Activated CD4-positive, alpha-beta T cell treated with anti-CD3 and anti-CD28 coated beads for 4 hours (primary cell): Measurements from ENCODE around the gene POTEE.
"Not testable (repeated sequence)": the region's sequence is repeated elsewhere in the genome, so short reads cannot be mapped to it uniquely, and the experiment has no call there.

Experiments
- DNase-seq, 2 donors: peaks; one replicate each; pipeline ENCODE4 v3.0.0-alpha.2; 2020

POTEE gene

GRCh38 chr2:131209030-131209772 is at the start of gene POTEE:
POTEE (plus strand) TSS chr2:131209536; CDS start chr2:131218403, 8,867 bp downstream.
- DNase-seq: not testable (repeated sequence)

DNA sequence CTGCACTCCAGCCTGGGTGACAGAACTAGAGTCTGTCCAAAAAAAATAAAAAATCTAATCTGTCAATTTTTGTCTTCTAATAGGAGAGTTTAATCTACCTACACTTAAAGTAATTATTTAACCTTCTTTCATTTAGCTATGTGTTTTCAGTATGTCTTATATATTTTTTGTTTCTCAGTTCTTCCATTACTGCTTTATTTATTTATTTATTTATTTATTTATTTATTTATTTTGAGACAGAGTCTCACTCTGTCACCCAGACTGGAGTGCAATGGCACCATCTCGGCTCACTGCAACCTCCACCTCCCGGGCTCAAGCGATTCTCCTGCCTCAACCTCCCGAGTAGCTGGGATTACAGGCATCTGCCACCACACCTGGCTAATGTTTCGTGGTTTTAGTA is 43.8 kb upstream of the POTEE start:
- not testable (repeated sequence) for DNase-seq

GRCh38 chr2:131168538-131168937 is 40.8 kb upstream of the POTEE start:
- DNase-seq: no peak

DNA sequence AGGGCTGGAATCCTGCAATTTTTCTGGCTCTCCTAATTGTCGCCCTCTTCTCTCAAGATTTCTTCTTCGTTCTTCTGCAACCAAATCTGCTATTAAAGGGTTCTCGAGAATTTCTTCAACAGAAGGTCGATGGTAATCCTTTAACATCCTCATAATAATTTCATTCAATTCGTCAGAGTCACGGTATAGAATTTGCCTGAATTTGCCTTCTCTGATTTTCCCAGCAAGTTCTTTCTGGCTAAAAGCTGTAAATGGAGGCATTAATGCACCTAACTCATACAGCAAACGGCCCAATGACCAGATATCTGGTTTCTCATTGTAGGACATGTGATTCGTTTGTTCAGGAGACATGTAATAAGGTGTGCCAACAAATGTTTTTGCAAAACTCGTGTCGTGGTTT is 31.3 kb upstream of the POTEE start:
- not testable (repeated sequence) for DNase-seq

GRCh38 chr2:131178721-131179418 is 30.5 kb upstream of the POTEE start:
- not testable (repeated sequence) for DNase-seq

GRCh38 chr2:131181451-131181850 is 27.9 kb upstream of the POTEE start:
- not testable (repeated sequence) for DNase-seq

- DNase-seq: not testable (repeated sequence)
Observed at GRCh38 chr2:131193421-131193820, 15.9 kb upstream of the POTEE start.

DNA sequence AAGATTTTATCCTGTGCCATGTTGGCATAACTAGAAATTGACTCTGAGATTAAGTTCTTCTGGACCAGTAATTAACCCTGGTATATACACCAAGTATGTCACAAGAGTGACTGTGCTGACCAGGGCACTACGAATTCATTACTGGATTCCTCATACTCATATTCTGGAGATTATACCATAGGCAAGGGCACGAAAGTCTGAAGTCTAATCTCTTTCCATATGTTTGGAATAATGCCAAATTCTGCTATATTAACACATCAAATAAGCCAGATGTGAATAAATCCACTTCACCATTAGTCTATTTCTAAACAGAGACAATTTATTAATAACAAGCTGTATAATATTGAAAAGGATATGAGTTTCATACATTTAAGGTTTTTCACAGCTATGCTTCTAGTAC is 13.2 kb upstream of the POTEE start:
- not testable (repeated sequence) for DNase-seq

DNA sequence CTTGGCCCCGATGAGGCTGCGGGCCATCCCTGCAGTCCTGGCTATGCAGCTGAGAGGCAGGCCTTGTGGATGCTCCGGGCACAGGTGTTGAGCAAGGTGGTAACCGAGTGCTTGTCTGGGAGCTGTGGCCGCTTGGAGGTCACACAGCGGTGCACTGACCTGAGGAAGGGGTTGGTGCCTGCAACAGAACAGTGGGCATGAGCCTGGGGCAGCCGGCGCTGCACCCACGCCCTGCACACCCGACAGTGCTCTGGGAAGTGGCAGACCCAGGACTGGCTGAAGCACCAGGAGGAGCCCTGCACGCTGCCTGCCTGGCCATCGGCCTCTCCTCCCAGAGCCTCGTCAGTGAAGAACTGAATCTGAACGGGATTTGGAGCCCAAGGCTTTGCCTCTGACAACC is 8.2 kb upstream of the POTEE start:
- DNase-seq: no peak

DNA sequence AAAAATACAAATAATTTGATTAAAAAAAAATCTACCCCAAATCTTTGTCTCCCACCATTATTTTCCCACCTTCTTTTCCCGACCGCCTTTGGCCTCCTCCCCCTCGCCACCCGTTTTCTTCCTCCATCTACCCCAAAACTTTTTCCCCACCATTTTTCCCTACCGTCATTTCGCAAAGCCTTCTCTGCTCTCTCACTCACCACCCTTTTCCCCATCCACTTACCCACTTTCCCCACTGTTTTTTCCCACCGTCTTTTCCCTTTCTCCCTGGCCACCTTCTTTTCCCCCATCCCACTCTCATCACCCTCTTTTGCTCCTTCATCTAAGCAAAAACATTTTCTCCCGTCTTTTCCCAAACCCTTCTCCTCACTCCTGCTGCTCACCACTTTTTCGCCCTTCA is 1.5 kb upstream of the POTEE start:
- DNase-seq: not testable (repeated sequence)

- not testable (repeated sequence) for DNase-seq
Observed at GRCh38 chr2:131209773-131210104, 403 bp downstream of the POTEE start.

DNA sequence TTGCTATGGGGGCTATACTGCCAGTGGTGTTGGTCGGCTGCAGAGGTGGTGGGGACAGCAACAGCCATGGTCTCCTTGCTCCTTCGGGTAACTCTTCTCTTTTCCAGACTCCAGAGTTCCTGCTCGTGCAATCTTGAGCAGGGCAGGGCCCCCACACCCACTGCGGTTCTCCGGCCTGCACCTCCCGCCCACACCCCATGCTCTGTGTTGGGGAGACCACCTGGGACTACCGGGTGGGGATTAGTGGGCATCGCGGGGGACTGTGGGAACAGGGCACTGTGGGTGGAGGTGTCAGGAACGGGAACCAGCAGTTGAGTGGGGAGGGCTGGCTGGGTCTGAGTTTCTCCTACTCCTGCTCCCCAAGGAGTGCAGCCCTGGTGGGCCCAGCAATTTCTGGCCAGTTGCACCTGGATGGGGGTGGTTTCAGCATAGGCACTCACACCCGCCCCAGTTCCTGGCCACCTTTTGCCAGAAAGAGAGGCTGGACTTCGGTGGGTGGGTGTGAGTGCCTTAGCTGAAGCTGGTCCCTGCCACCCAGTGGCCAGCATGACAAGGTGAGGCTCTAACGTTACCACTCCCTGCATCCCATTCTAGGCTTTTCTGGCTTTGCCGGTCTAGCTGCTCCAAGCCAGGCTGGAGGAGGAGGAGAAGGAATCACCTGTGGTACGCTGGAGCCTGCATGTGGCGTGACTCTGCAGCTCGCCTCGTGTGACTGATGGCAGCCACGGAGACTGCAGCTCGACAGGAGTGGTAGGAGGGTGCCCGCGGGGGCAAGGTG is 1.3 kb downstream of the POTEE start:
- not testable (repeated sequence) for DNase-seq

DNA sequence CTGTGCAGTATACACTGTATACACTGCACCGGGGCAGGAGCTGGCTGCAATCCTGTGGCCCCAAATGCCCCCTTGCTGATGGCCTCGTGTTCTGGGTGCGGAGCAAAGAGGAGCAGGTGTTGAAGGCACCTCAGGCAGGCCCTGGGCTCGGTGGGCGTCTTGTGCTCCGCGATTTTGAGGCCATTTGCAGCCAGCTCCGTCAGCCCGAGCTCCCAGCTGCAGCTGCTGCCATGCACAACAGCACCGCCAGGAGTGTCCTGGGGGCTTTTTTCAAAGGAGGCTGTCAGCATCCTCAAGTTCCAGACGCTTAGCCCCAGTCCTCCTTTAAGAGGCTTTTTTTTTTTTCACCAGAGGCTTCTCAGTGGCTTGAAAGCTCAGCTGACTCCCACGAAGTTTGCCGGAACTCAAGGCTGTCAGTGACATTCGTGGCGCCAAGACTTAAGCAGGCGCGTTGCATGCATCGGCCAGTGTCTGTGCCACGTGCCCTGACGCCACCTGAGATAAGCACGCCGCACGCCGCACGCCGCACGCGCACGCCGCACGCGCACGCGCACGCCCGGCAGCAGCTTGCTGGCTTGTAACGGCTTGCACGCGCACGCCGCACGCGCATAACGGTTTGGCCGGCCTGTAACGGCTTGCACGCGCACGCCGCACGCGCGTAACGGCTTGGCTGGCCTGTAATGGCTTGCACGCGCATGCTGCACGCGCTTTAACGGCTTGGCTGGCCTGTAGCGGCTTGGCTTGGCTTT is 8.1 kb downstream of the POTEE start:
- not testable (repeated sequence) for DNase-seq

DNA sequence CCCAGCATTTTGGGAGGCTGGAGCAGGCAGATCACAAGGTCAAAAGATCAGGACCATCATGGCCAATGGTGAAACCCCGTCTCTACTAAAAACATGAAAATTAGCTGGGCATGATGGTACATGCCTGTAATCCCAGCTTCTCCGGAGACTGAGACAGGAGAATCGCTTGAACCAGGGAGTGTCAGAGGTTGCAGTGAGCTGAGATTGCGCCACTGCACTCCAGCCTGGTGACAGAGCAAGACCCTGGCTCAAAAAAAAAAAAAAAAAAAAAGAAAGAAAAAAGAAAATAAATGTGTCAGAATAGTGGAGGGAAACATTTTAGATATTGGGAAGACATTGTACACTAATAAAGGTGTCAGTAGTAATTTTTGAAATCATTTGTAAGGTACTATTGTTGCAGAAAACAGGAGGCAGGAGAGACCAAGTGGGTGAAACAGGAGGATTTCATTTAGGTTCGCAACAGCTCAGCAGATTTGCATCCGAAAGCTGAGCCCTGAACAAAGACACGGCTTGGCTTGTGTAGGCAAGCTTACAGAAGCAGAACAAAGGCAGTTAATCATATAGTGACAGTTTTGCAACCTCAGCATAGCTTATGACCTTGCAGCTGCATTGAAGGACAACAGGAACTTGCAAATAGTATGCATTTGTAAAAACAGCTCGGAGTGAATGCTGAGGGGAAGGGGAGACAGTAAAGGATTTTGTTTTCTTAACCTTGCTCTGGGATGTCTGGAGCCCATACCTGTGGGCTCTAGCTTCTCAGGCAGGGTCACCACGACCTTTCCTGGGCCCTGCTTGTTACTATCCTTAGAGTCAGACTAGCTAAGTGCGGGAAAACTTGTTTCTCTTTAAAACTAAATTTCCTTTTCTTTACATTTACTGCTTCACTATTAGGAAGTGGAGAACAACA is 26.5 kb downstream of the POTEE start:
- not testable (repeated sequence) for DNase-seq
